Astrocyte (in vitro differentiated cells and primary cell): ENCODE data around the gene EPOP. TPM values are rescaled to one million over a fixed set of nuclear protein-coding genes. Genes with fewer than 3 reads are reported as not detected.
A peak's percentile ranks its signal among the peaks of the same experiment; 100 is the strongest.

ENCODE experiments used
- DNase-seq: peaks from one replicate; pipeline ENCODE4 v3.0.0-alpha.2; 2010; ENCODE audit warnings: low read depth
- FAIRE-seq: peaks from 2 replicates; lab custom pipeline; 2011; peaks lifted over from hg19 to GRCh38; lab: Jason Lieb, UNC
- H2AFZ ChIP-seq: 2 replicates; pipeline ENCODE4 v1.6.0; 2012; ENCODE audit warnings: low read depth, low read length, inconsistent platforms
- H3K27ac ChIP-seq: 2 replicates; pipeline ENCODE4 v1.5.1; 2011; ENCODE audit warnings: low read depth, low read length, inconsistent platforms
- H3K27me3 ChIP-seq: 2 replicates; pipeline ENCODE4 v1.6.0; 2011; ENCODE audit warnings: low read length, inconsistent platforms; ENCODE audit not compliant: insufficient read depth
- H3K36me3 ChIP-seq: 2 replicates; pipeline ENCODE4 v1.5.1; 2011; ENCODE audit warnings: low read length, inconsistent platforms; ENCODE audit not compliant: insufficient read depth
- H3K4me1 ChIP-seq: 2 replicates; pipeline ENCODE4 v1.5.1; 2011; ENCODE audit warnings: low read length, inconsistent platforms; ENCODE audit not compliant: insufficient read depth
- H3K4me2 ChIP-seq: 2 replicates; pipeline ENCODE4 v1.6.0; 2012; ENCODE audit warnings: low read length, inconsistent platforms
- H3K4me3 ChIP-seq: 2 replicates; pipeline ENCODE4 v1.5.1; 2011; ENCODE audit warnings: low read depth, mild to moderate bottlenecking, low read length, inconsistent platforms; ENCODE audit not compliant: insufficient read depth
- H3K79me2 ChIP-seq: 2 replicates; pipeline ENCODE4 v1.6.0; 2012; ENCODE audit warnings: mild to moderate bottlenecking, low read length, inconsistent platforms; ENCODE audit not compliant: insufficient read depth
- H3K9ac ChIP-seq: 2 replicates; pipeline ENCODE4 v1.6.0; 2012; ENCODE audit warnings: mild to moderate bottlenecking, low read length, inconsistent platforms
- H3K9me3 ChIP-seq: 2 replicates; pipeline ENCODE4 v1.5.1; 2012; ENCODE audit warnings: low read depth, mild to moderate bottlenecking, low read length, inconsistent platforms; ENCODE audit not compliant: insufficient read depth
- H4K20me1 ChIP-seq: 2 replicates; pipeline ENCODE4 v1.6.0; 2012; ENCODE audit warnings: low read length, inconsistent platforms; ENCODE audit not compliant: insufficient read depth
- H3K27ac Mint-ChIP-seq: one replicate; pipeline ENCODE4 v1.8.0; 2021; ENCODE audit warnings: mild to moderate bottlenecking, mixed read lengths; ENCODE audit not compliant: unreplicated experiment
- H3K27me3 Mint-ChIP-seq: one replicate; pipeline ENCODE4 v1.8.0; 2021; ENCODE audit warnings: low read depth, mixed read lengths; ENCODE audit not compliant: unreplicated experiment
- H3K36me3 Mint-ChIP-seq: one replicate; pipeline ENCODE4 v1.8.0; 2021; ENCODE audit warnings: low read depth, mixed read lengths; ENCODE audit not compliant: unreplicated experiment
- H3K4me1 Mint-ChIP-seq: one replicate; pipeline ENCODE4 v1.8.0; 2021; ENCODE audit warnings: low read depth, mixed read lengths; ENCODE audit not compliant: unreplicated experiment
- H3K4me3 Mint-ChIP-seq: one replicate; pipeline ENCODE4 v1.8.0; 2021; ENCODE audit warnings: mild to moderate bottlenecking, moderate library complexity, mixed read lengths; ENCODE audit not compliant: unreplicated experiment
- H3K9me3 Mint-ChIP-seq: one replicate; pipeline ENCODE4 v1.8.0; 2021; ENCODE audit warnings: mild to moderate bottlenecking, mixed read lengths; ENCODE audit not compliant: unreplicated experiment
- CTCF ChIP-seq: IDR thresholded peaks from 2 replicates; pipeline ENCODE4 v1.5.1; 2011; ENCODE audit warnings: low read depth, mild to moderate bottlenecking, inconsistent platforms, low read length, moderate library complexity; ENCODE audit not compliant: insufficient read depth
- EZH2 ChIP-seq: IDR thresholded peaks from 2 replicates; pipeline ENCODE4 v1.6.1; 2012; ENCODE audit warnings: mild to moderate bottlenecking, low read length, inconsistent platforms; ENCODE audit not compliant: insufficient read depth
- total RNA-seq: library from RNA; stranded (reverse); gene quantifications from 2 replicates; pipeline ENCODE4 v1.2.1, GENCODE V29; 2021

The EPOP gene
- total RNA-seq, 1 donor from 2014 or later: 4.1 TPM

GRCh38 chr17:38669520-38669919, 5.2 kb downstream of the EPOP start:
- Mint-ChIP-seq H3K4me3 (no peak overlapping the region), H3K36me3 (no peaks in the 10 kb centered on the region), H3K27me3 (peaks cover 71% of the 10 kb centered on the region)

GRCh38 chr17:38667787-38668122, 7.0 kb downstream of the EPOP start:
- Histone ChIP-seq H3K9ac (no peak overlapping the region), H2AFZ (no peak overlapping the region), H3K27me3 (peaks cover 44% of the 10 kb centered on the region), H3K27ac (no peak overlapping the region), H3K4me2 (no peak overlapping the region), H3K4me3 (no peak overlapping the region), H3K4me1 (no peaks in the 10 kb centered on the region), H4K20me1 (peaks cover 12% of the 10 kb centered on the region), H3K79me2 (no peaks in the 10 kb centered on the region), H3K36me3 (no peaks in the 10 kb centered on the region), H3K9me3 (no peaks in the 10 kb centered on the region)
- FAIRE-seq (no peak), DNase-seq (no peak)
- H3K4me1 Mint-ChIP-seq: peaks cover 5% of the 10 kb centered on the region
- H3K4me3 Mint-ChIP-seq: peak overlapping the region; percentile 29
- H3K36me3 Mint-ChIP-seq: no peaks in the 10 kb centered on the region
- H3K9me3 Mint-ChIP-seq: no peaks in the 10 kb centered on the region
- H3K27ac Mint-ChIP-seq: no peak overlapping the region
- H3K27me3 Mint-ChIP-seq: peaks cover 75% of the 10 kb centered on the region
- TF ChIP-seq EZH2: no peak
- TF ChIP-seq CTCF: no peak

More at GRCh38 chr17:38669520-38669919, 5.2 kb downstream of the EPOP start:
- Histone ChIP-seq H4K20me1 (peaks cover 15% of the 10 kb centered on the region), H3K9me3 (no peaks in the 10 kb centered on the region), H3K4me1 (peaks cover 3% of the 10 kb centered on the region), H3K4me3 (no peak overlapping the region), H3K79me2 (no peaks in the 10 kb centered on the region), H3K36me3 (no peaks in the 10 kb centered on the region), H3K27ac (no peak overlapping the region), H3K4me2 (no peak overlapping the region), H2AFZ (no peak overlapping the region), H3K9ac (no peak overlapping the region), H3K27me3 (peaks cover 61% of the 10 kb centered on the region)
- Mint-ChIP-seq H3K9me3 (no peaks in the 10 kb centered on the region), H3K27ac (no peak overlapping the region), H3K4me1 (peaks cover 5% of the 10 kb centered on the region)
- FAIRE-seq (no peak), DNase-seq (no peak)
- TF ChIP-seq CTCF: no peak
- no peak for TF ChIP-seq EZH2

- no peak overlapping the region for H2AFZ ChIP-seq
- peaks cover 6% of the 10 kb centered on the region for H4K20me1 ChIP-seq
- no peaks in the 10 kb centered on the region for H3K79me2 ChIP-seq
- H3K27me3 ChIP-seq: peaks cover 40% of the 10 kb centered on the region
- no peaks in the 10 kb centered on the region for H3K4me1 ChIP-seq
- Mint-ChIP-seq H3K4me1 (peaks cover 5% of the 10 kb centered on the region), H3K4me3 (no peak overlapping the region), H3K36me3 (no peaks in the 10 kb centered on the region), H3K27me3 (peaks cover 76% of the 10 kb centered on the region), H3K27ac (no peak overlapping the region), H3K9me3 (no peaks in the 10 kb centered on the region)
- H3K4me3 ChIP-seq: no peak overlapping the region
- FAIRE-seq: no peak
- peak; percentile 39 for DNase-seq
- H3K36me3 ChIP-seq: no peaks in the 10 kb centered on the region
- H3K9ac ChIP-seq: no peak overlapping the region
- no peak overlapping the region for H3K4me2 ChIP-seq
- TF ChIP-seq EZH2 (no peak), CTCF (peak; percentile 100)
- H3K27ac ChIP-seq: no peak overlapping the region
- no peaks in the 10 kb centered on the region for H3K9me3 ChIP-seq
Observed at GRCh38 chr17:38667099-38667786, 7.5 kb downstream of the EPOP start.
